Natural killer cell (primary cell): ENCODE measurements around the gene MICU2. TPM values are rescaled to one million over a fixed set of nuclear protein-coding genes. Genes with fewer than 3 reads are reported as not detected.

Experiments
- ATAC-seq, 3 donors: fragments of 150-1000 bp in 2 of 3; fragments of 200-7000 bp in 1 of 3; cut with Tn5 transposase; 1 replicate in 1 of 3; 2 replicates in 2 of 3; pipeline ENCODE4 v1.10.0; 2021; ENCODE audit warnings: mild to moderate bottlenecking in 2 of 3, moderate library complexity in 2 of 3
- DNase-seq, 2 donors: peaks; one replicate each; pipeline versions ENCODE4 v3.0.0 to v3.0.0-alpha.2; 2013 to 2021; ENCODE audit warnings: mixed read lengths in 1 of 2
- H3K27ac ChIP-seq: one replicate; pipeline ENCODE4 v1.5.1; 2013; ENCODE audit warnings: mild to moderate bottlenecking, low read length
- H3K27me3 ChIP-seq: one replicate; pipeline ENCODE4 v1.6.1; 2013; ENCODE audit warnings: low read length; ENCODE audit not compliant: control insufficient read depth, insufficient read depth
- H3K36me3 ChIP-seq: one replicate; pipeline ENCODE4 v1.6.1; 2013; ENCODE audit warnings: low read length; ENCODE audit not compliant: control insufficient read depth, insufficient read depth
- H3K4me1 ChIP-seq: one replicate; pipeline ENCODE4 v1.6.1; 2013; ENCODE audit warnings: low read length; ENCODE audit not compliant: control insufficient read depth, insufficient read depth
- H3K4me3 ChIP-seq: one replicate; pipeline ENCODE4 v1.5.1; 2013; ENCODE audit warnings: low read length
- H3K9me3 ChIP-seq: one replicate; pipeline ENCODE4 v1.6.1; 2013; ENCODE audit warnings: low read length; ENCODE audit not compliant: control insufficient read depth, insufficient read depth
- H3K27ac Mint-ChIP-seq, 2 donors: one replicate each; pipeline ENCODE4 v1.8.0; 2022; ENCODE audit warnings: mild to moderate bottlenecking in 2 of 2, mixed read lengths in 2 of 2, moderate library complexity in 1 of 2
- H3K27me3 Mint-ChIP-seq, 2 donors: one replicate each; pipeline ENCODE4 v1.8.0; 2022; ENCODE audit warnings: low read depth in 2 of 2, mixed read lengths in 2 of 2
- H3K36me3 Mint-ChIP-seq: one replicate; pipeline ENCODE4 v1.8.0; 2022; ENCODE audit warnings: mixed read lengths
- H3K4me1 Mint-ChIP-seq, 2 donors: one replicate each; pipeline ENCODE4 v1.8.0; 2022; ENCODE audit warnings: mixed read lengths in 2 of 2
- H3K4me3 Mint-ChIP-seq: one replicate; pipeline ENCODE4 v1.8.0; 2022; ENCODE audit warnings: mild to moderate bottlenecking, moderate library complexity, mixed read lengths
- H3K9me3 Mint-ChIP-seq, 2 donors: one replicate each; pipeline ENCODE4 v1.8.0; 2022; ENCODE audit warnings: mixed read lengths in 2 of 2
- WGBS: methylation state at CpG from one replicate; pipeline ENCODE4 v1.1.7; 2013; ENCODE audit warnings: missing lambda C conversion rate; ENCODE audit not compliant: insufficient coverage; 5-methylcytosine and 5-hydroxymethylcytosine counted together
- intact Hi-C: fragments of 100-400 bp; cut with micrococcal nuclease; formaldehyde crosslinking; loops from one replicate; pipeline ENCODE4 v1.14.2; 2022
- total RNA-seq, 4 donors: library from RNA; stranded (reverse); fragments of 120-200 nt in 1 of 4; gene quantifications; one replicate each; pipeline versions ENCODE4 v1.2.3 to v1.2.4, GENCODE V29; 2013 to 2022
- TF ChIP-seq, protein P1 (sequence below): fragments of 200-600 bp; IDR thresholded peaks from one replicate; pipeline ENCODE4 v1.8.0; 2022; ENCODE audit warnings: antibody characterized with exemption

MICU2 gene
- total RNA-seq, 3 donors from 2014 or later (not counting 1 experiment from before 2014, with no cell fraction given), result 40.2 to 47.1 (median 41.4) TPM

DNA sequence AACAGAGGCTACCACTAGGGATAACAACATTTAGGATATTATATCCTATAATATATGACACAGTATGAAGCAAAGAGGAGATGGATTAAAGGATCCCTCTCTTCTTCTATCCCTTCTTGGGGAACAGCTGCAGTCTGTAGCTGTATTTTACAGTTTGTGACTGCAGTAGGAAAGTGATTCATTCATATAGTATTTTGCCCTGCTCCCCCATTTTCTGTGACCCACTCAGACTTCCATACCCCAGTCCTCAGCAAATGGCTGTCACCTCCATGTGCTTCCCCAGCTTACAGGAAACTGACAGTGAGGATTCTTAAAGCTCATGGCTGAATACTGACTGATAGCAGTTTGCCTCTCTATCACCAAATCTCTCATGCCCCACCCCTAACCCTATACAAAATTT lies 27.5 kb downstream of the MICU2 start:
- H3K36me3 Mint-ChIP-seq, result no peaks in the 10 kb centered on the region
- intact Hi-C loops, result no loop called here
- Histone ChIP-seq H3K36me3 (no peaks in the 10 kb centered on the region), H3K4me3 (no peak overlapping the region), H3K4me1 (peaks cover 11% of the 10 kb centered on the region), H3K9me3 (no peaks in the 10 kb centered on the region), H3K27ac (no peak overlapping the region), H3K27me3 (no peaks in the 10 kb centered on the region)
- ATAC-seq (no peak), DNase-seq (no peak)
- H3K27ac Mint-ChIP-seq, result peak overlapping the region in 1 of 2 donors; percentile 58
- H3K4me1 Mint-ChIP-seq, result peaks cover 39 to 41% of the 10 kb centered on the region in 2 donors
- TF ChIP-seq, protein P1, sequence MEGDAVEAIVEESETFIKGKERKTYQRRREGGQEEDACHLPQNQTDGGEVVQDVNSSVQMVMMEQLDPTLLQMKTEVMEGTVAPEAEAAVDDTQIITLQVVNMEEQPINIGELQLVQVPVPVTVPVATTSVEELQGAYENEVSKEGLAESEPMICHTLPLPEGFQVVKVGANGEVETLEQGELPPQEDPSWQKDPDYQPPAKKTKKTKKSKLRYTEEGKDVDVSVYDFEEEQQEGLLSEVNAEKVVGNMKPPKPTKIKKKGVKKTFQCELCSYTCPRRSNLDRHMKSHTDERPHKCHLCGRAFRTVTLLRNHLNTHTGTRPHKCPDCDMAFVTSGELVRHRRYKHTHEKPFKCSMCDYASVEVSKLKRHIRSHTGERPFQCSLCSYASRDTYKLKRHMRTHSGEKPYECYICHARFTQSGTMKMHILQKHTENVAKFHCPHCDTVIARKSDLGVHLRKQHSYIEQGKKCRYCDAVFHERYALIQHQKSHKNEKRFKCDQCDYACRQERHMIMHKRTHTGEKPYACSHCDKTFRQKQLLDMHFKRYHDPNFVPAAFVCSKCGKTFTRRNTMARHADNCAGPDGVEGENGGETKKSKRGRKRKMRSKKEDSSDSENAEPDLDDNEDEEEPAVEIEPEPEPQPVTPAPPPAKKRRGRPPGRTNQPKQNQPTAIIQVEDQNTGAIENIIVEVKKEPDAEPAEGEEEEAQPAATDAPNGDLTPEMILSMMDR, result no peak
- H3K27me3 Mint-ChIP-seq, result no peaks in the 10 kb centered on the region
- H3K4me3 Mint-ChIP-seq, result no peak overlapping the region
- H3K9me3 Mint-ChIP-seq, result no peaks in the 10 kb centered on the region

DNA sequence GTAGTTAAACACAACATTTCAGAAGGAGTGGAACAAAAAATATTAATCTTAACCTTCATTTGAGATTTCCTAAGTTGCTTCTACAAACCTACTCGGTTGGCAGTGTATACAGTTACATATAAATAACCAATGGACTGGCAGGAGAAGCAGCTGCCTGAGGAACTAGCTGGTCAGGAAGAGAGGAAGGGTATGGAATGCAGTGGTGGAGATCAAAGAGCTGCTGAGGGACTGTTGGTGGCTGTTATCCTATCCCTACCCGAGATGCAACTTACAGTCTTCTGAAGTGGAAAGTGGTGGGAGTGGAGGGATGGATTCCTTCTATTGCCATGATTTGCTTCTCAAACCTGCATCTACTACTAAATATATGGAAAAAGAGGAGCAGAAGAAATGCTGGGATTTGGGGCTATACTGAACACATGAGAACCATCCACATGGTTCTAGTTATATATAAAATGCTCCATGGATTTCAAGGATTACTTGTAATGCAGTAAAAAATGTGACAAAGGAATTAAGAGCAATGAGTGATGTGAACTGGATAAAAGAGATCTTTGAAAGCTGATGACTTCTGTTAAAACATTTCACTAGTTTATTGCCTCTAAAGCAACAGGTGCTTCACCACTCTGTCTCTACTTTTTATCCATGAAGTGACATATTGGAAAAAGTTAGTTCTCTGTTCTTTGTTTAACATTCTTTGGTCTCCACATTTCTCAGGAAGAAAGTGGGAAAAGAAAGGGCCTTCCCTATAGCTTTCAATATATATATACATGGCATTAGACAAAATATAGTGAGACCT lies 29.9 kb downstream of the MICU2 start:
- no peak overlapping the region for H3K4me3 Mint-ChIP-seq
- H3K36me3 Mint-ChIP-seq, result no peaks in the 10 kb centered on the region
- ATAC-seq (no peak), DNase-seq (no peak)
- Histone ChIP-seq H3K9me3 (no peaks in the 10 kb centered on the region), H3K27ac (no peak overlapping the region), H3K27me3 (no peaks in the 10 kb centered on the region), H3K4me1 (peaks cover 1% of the 10 kb centered on the region), H3K4me3 (no peak overlapping the region), H3K36me3 (no peaks in the 10 kb centered on the region)
- H3K4me1 Mint-ChIP-seq, result peaks cover 35 to 39% of the 10 kb centered on the region in 2 donors
- intact Hi-C loops, result no loop called here
- no peaks in the 10 kb centered on the region for H3K27me3 Mint-ChIP-seq
- 94% methylated on average over 2 of the region's 2 CpGs for WGBS
- no peaks in the 10 kb centered on the region for H3K9me3 Mint-ChIP-seq
- peak overlapping the region; percentile 9 to 10 for H3K27ac Mint-ChIP-seq
- TF ChIP-seq, protein P1, result no peak

DNA sequence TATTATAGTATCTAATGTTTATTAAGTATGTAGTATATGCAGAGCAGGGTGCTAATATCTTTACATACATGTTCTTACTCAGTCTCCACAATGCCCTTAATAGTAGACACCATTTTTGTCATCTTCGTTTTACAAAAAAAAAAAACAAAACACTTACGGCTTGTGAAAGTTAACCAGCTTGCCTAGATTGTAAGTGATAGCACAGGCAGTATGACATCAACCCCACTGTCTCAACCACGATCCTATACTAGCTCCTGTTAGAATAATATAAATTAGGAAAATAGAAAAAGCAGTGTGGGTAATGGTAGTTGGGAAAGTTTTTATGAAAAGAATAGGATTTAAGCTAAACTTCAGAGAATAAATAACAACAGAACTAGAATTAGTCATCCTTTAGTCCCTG lies 34.3 kb downstream of the MICU2 start:
- 34% methylated on average over 2 of the region's 3 CpGs for WGBS
- H3K27me3 ChIP-seq, result no peaks in the 10 kb centered on the region
- Mint-ChIP-seq H3K9me3 (no peaks in the 10 kb centered on the region), H3K27ac (peak overlapping the region in 1 of 2 donors; percentile 4), H3K4me1 (peaks cover 44 to 51% of the 10 kb centered on the region in 2 donors), H3K27me3 (no peaks in the 10 kb centered on the region), H3K36me3 (no peaks in the 10 kb centered on the region), H3K4me3 (no peak overlapping the region)
- TF ChIP-seq, protein P1, result no peak
- H3K4me3 ChIP-seq, result no peak overlapping the region
- no peaks in the 10 kb centered on the region for H3K9me3 ChIP-seq
- H3K36me3 ChIP-seq, result peaks cover 11% of the 10 kb centered on the region
- ATAC-seq, result peak; percentile 37 to 68 (median 62)
- H3K4me1 ChIP-seq, result no peaks in the 10 kb centered on the region
- DNase-seq, result no peak
- intact Hi-C loops, result no loop called here
- H3K27ac ChIP-seq, result no peak overlapping the region

DNA sequence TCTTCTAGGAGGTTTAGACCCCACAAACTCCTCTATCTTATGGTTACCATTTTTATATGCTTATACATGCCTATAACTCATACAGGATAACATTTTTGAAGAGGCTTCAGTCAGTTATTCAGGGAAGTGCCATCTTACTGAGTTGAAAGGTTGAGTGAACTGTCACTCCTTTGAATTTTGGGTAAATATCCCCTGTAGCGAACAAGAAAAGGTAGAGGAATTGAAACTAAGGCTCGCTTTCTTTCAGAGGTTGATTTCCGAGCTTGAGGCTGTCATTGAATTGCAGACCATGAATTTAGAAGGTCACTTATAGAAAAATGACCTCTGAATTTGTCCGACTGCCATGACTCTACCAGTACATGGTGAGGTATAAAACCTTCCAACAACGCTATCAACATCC lies 35.1 kb downstream of the MICU2 start:
- Mint-ChIP-seq H3K9me3 (no peaks in the 10 kb centered on the region), H3K4me3 (no peak overlapping the region), H3K4me1 (peaks cover 38 to 43% of the 10 kb centered on the region in 2 donors), H3K27me3 (no peaks in the 10 kb centered on the region), H3K36me3 (peaks cover 5% of the 10 kb centered on the region), H3K27ac (peak overlapping the region in 1 of 2 donors; percentile 70)
- Histone ChIP-seq H3K27me3 (no peaks in the 10 kb centered on the region), H3K36me3 (peaks cover 15% of the 10 kb centered on the region), H3K4me1 (no peaks in the 10 kb centered on the region), H3K27ac (no peak overlapping the region), H3K9me3 (no peaks in the 10 kb centered on the region), H3K4me3 (no peak overlapping the region)
- intact Hi-C loops, result no loop called here
- ATAC-seq, result no peak
- 88% methylated on average over 5 of the region's 5 CpGs for WGBS
- DNase-seq, result no peak
- TF ChIP-seq, protein P1, result no peak
